ENCODE data around the gene TNFAIP3. TPM values are rescaled to one million over a fixed set of nuclear protein-coding genes. Genes with fewer than 3 reads are reported as not detected.

Gene TNFAIP3
- total RNA-seq, 3 donors from 2014 or later: 49.3 to 65.2 (median 55.8) TPM

GRCh38 chr6:137821491-137821890 lies 45.6 kb upstream of the TNFAIP3 start:
- no peak for TF ChIP-seq CTCF (IDR thresholded peaks at IDR 0.05)
- ATAC-seq (no peak), DNase-seq (no peak)
- no peaks in the 10 kb centered on the region for H3K9me3 ChIP-seq
- intact Hi-C loops (cut with DNase I, micrococcal nuclease): no loop called here
- H3K36me3 ChIP-seq (ENCODE audit: low read depth): no peaks in the 10 kb centered on the region
- no peak overlapping the region for H3K4me3 ChIP-seq
- H3K4me1 ChIP-seq (ENCODE audit: low read depth): no peaks in the 10 kb centered on the region

- intact Hi-C loops (cut with DNase I, micrococcal nuclease): no loop called here
- H3K4me1 ChIP-seq (ENCODE audit: low read depth): no peaks in the 10 kb centered on the region
Measured at GRCh38 chr6:137823826-137824555, 43.1 kb upstream of the TNFAIP3 start.

GRCh38 chr6:137824556-137824879 lies 42.5 kb upstream of the TNFAIP3 start:
- intact Hi-C loops (cut with DNase I, micrococcal nuclease): no loop called here
- Histone ChIP-seq H3K36me3 (ENCODE audit: low read depth) (no peaks in the 10 kb centered on the region), H3K9me3 (no peaks in the 10 kb centered on the region), H3K4me3 (no peak overlapping the region), H3K4me1 (ENCODE audit: low read depth) (no peaks in the 10 kb centered on the region)
- ATAC-seq (no peak), DNase-seq (no peak)
- TF ChIP-seq CTCF (IDR thresholded peaks at IDR 0.05): no peak

More at GRCh38 chr6:137823826-137824555, 43.1 kb upstream of the TNFAIP3 start:
- no peak overlapping the region for H3K4me3 ChIP-seq
- ATAC-seq (peak; percentile 82), DNase-seq (peak in 2 of 3 donors; percentile 41 to 68)
- H3K36me3 ChIP-seq (ENCODE audit: low read depth): no peaks in the 10 kb centered on the region
- H3K9me3 ChIP-seq: no peaks in the 10 kb centered on the region
- TF ChIP-seq CTCF (IDR thresholded peaks at IDR 0.05): no peak

GRCh38 chr6:137824896-137825295 lies 42.2 kb upstream of the TNFAIP3 start:
- no peaks in the 10 kb centered on the region for H3K36me3 ChIP-seq (ENCODE audit: low read depth)
- H3K4me3 ChIP-seq: no peak overlapping the region
- no peak for ATAC-seq
- H3K4me1 ChIP-seq (ENCODE audit: low read depth): no peaks in the 10 kb centered on the region
- intact Hi-C loops (cut with DNase I, micrococcal nuclease): no loop called here
- no peaks in the 10 kb centered on the region for H3K9me3 ChIP-seq
- no peak for DNase-seq
- TF ChIP-seq CTCF (IDR thresholded peaks at IDR 0.05): no peak

GRCh38 chr6:137827411-137827940 lies 39.6 kb upstream of the TNFAIP3 start:
- ATAC-seq: no peak
- intact Hi-C loops (cut with DNase I, micrococcal nuclease): no loop called here
- Histone ChIP-seq H3K4me3 (no peak overlapping the region), H3K36me3 (ENCODE audit: low read depth) (no peaks in the 10 kb centered on the region), H3K9me3 (no peaks in the 10 kb centered on the region), H3K4me1 (ENCODE audit: low read depth) (no peaks in the 10 kb centered on the region)
- no peak for DNase-seq
- TF ChIP-seq CTCF (IDR thresholded peaks at IDR 0.05): no peak

Data from mucosa of descending colon (tissue), 3 donors.